MM.1S (cell line): ENCODE measurements around the gene RAB39A.

Experiments used
- EZH2 ChIP-seq: fragments of 300-600 bp; sonication (generic); optimal IDR thresholded peaks from 2 replicates; pipeline ENCODE3; 2017; ENCODE audit warnings: low read depth, mild to moderate bottlenecking, antibody characterized with exemption, low read length, mixed read lengths
- TF ChIP-seq, protein P1 (sequence below): fragments of 300-600 bp; sonication (generic); IDR thresholded peaks from 2 replicates; pipeline ENCODE4 v1.5.1; 2016; ENCODE audit warnings: antibody characterized with exemption, low read length, mixed read lengths

DNA sequence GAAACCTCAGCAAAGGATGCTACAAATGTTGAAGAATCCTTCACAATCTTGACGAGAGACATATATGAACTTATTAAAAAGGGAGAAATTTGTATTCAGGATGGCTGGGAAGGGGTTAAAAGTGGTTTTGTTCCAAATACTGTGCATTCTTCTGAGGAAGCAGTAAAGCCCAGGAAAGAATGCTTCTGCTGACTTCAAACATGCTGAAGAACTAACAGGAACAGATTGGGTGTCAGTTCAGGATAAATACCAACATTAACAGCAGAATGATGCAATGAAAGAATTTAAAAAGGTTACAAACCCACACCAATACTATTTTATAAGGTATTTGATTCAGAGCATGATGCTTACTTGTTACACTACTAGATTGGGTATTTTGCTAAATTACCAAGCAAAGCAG, 33.9 kb downstream of the RAB39A start:
- TF ChIP-seq, protein P1, sequence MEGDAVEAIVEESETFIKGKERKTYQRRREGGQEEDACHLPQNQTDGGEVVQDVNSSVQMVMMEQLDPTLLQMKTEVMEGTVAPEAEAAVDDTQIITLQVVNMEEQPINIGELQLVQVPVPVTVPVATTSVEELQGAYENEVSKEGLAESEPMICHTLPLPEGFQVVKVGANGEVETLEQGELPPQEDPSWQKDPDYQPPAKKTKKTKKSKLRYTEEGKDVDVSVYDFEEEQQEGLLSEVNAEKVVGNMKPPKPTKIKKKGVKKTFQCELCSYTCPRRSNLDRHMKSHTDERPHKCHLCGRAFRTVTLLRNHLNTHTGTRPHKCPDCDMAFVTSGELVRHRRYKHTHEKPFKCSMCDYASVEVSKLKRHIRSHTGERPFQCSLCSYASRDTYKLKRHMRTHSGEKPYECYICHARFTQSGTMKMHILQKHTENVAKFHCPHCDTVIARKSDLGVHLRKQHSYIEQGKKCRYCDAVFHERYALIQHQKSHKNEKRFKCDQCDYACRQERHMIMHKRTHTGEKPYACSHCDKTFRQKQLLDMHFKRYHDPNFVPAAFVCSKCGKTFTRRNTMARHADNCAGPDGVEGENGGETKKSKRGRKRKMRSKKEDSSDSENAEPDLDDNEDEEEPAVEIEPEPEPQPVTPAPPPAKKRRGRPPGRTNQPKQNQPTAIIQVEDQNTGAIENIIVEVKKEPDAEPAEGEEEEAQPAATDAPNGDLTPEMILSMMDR: no peak
- TF ChIP-seq EZH2: no peak
